ENCODE data around the gene IGF2BP2. TPM values are rescaled to one million over a fixed set of nuclear protein-coding genes. Genes with fewer than 3 reads are reported as not detected.

Gene IGF2BP2
- total RNA-seq, 1 donor from 2014 or later = 57.6 TPM

- TF ChIP-seq, protein P1, sequence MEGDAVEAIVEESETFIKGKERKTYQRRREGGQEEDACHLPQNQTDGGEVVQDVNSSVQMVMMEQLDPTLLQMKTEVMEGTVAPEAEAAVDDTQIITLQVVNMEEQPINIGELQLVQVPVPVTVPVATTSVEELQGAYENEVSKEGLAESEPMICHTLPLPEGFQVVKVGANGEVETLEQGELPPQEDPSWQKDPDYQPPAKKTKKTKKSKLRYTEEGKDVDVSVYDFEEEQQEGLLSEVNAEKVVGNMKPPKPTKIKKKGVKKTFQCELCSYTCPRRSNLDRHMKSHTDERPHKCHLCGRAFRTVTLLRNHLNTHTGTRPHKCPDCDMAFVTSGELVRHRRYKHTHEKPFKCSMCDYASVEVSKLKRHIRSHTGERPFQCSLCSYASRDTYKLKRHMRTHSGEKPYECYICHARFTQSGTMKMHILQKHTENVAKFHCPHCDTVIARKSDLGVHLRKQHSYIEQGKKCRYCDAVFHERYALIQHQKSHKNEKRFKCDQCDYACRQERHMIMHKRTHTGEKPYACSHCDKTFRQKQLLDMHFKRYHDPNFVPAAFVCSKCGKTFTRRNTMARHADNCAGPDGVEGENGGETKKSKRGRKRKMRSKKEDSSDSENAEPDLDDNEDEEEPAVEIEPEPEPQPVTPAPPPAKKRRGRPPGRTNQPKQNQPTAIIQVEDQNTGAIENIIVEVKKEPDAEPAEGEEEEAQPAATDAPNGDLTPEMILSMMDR (conservative IDR thresholded peaks at IDR 0.05; ENCODE audit: low read depth, low read length) = no peak
- H3K4me3 ChIP-seq (ENCODE audit: low read depth, low read length) = no peak overlapping the region
- DNase-seq (ENCODE audit: low read depth) = no peak
Observed at GRCh38 chr3:185623939-185624665, 200.7 kb downstream of the IGF2BP2 start.

- no peak overlapping the region for H3K4me3 ChIP-seq (ENCODE audit: low read depth, low read length)
- TF ChIP-seq, protein P1 (conservative IDR thresholded peaks at IDR 0.05; ENCODE audit: low read depth, low read length) = no peak
- DNase-seq (ENCODE audit: low read depth) = no peak
Observed at GRCh38 chr3:185613016-185613415, 211.8 kb downstream of the IGF2BP2 start.

DNA sequence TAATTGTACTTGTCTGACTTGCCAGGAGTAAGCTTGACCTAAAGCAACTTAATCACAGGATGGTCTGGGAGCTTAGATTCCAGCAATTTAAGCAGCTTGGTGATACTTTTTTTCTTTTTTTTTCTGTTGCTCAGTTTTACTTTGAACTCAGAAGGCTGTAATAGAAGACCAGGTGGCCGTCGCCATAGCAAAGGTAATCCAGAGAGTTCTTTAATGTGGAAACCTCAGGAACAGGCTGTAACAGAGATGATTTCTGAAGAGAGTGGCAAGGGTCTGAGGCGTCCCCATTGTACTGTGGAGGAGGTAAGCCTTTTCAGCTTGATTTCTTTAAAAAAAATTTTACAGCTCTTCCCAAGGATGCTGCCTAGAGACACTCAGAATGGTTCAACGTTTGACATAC is 218.6 kb downstream of the IGF2BP2 start:
- H3K4me3 ChIP-seq (ENCODE audit: low read depth, low read length) = no peak overlapping the region
- no peak for DNase-seq (ENCODE audit: low read depth)
- TF ChIP-seq, protein P1 (conservative IDR thresholded peaks at IDR 0.05; ENCODE audit: low read depth, low read length) = no peak

DNA sequence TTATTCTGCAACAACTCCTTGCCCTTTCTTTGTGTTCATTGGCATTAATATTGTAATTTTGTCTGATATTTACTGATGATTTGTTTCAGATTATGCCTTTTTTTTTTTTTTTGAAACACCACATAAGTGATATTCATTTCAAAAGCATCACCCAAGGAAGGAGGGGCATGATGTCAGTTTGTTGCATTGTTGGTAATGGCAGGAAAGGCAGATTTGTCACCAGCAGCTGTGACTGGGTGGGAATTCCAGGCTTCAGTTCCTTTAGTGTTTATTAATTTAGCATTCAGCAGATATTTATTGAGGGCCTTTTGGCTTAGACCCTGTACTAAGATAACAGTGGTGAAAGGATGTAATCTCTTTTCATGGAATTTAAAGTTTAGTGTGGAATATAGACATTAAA is 219.3 kb downstream of the IGF2BP2 start:
- no peak for DNase-seq (ENCODE audit: low read depth)
- TF ChIP-seq, protein P1 (conservative IDR thresholded peaks at IDR 0.05; ENCODE audit: low read depth, low read length) = no peak
- no peak overlapping the region for H3K4me3 ChIP-seq (ENCODE audit: low read depth, low read length)

- no peak for DNase-seq (ENCODE audit: low read depth)
- H3K4me3 ChIP-seq (ENCODE audit: low read depth, low read length) = no peak overlapping the region
- TF ChIP-seq, protein P1 (conservative IDR thresholded peaks at IDR 0.05; ENCODE audit: low read depth, low read length) = no peak
Observed at GRCh38 chr3:185595526-185595925, 229.3 kb downstream of the IGF2BP2 start.

DNA sequence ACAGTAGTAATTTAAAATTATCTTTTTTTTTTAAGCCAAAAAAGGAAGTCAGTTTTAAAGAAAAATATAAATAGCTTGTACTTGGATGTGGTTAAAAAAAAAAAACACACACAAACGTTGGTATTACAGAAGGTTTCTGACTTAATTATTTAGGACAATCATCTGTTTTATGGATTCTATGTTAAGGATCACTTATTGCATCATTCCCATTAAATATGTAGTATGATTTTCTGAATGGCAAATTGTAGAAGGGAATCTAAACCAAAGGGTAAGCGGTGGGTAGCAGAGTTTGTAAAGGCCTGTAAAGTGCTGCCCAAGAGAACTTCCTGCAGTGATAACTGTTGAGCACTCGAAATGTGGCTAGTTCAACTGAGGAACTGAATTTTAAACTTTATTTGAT is 230.8 kb downstream of the IGF2BP2 start:
- no peak for DNase-seq (ENCODE audit: low read depth)
- H3K4me3 ChIP-seq (ENCODE audit: low read depth, low read length) = no peak overlapping the region
- TF ChIP-seq, protein P1 (conservative IDR thresholded peaks at IDR 0.05; ENCODE audit: low read depth, low read length) = no peak

Other genes starting within 250 kb of the IGF2BP2 start
- gene SENP2, start 238.7 kb downstream of the IGF2BP2 start, total RNA-seq = 12.9 and 20.8 TPM in 2 replicates
- 140 and 239 TPM in 2 replicates for gene TRA2B, start 113.0 kb upstream of the IGF2BP2 start, total RNA-seq